SK-N-SH (cell line): ENCODE results near the gene TRAF2. TPM values are rescaled to one million over a fixed set of nuclear protein-coding genes. Genes with fewer than 3 reads are reported as not detected.

Experiments used
- CTCF ChIA-PET: fragments of 300-600, 350-600 bp; formaldehyde crosslinking; extraction: SDS; loops from one replicate; lab custom pipeline; 2021; lab: Yijun Ruan, JAX
- POLR2A ChIA-PET: fragments of 350-600 bp; sonication (Branson Sonifier 250); formaldehyde crosslinking; extraction: SDS; loops from one replicate; lab custom pipeline; 2020; ENCODE audit warnings: antibody characterized with exemption, inconsistent platforms; lab: Yijun Ruan, JAX
- DNase-seq: peaks from one replicate; pipeline ENCODE4 v3.0.0; 2012
- H2AFZ ChIP-seq: fragments of 200-600 bp; sonication (generic); 2 replicates; pipeline ENCODE4 v1.8.1; 2016; ENCODE audit warnings: antibody characterized with exemption, mild to moderate bottlenecking, low read depth
- H3F3A ChIP-seq: fragments of 200-600 bp; sonication (generic); replicated peaks from 2 replicates; pipeline ENCODE3; 2016; ENCODE audit warnings: antibody characterized with exemption, mild to moderate bottlenecking; ENCODE audit not compliant: insufficient read depth
- H3K27ac ChIP-seq, 2 experiments: fragments of 200-500 bp in 1 of 2; fragments of 200-600 bp in 1 of 2; sonication (Bioruptor generic) in 1 of 2; sonication (generic), shearing (Covaris generic) in 1 of 2; 2 replicates each; pipeline versions ENCODE4 v1.5.1 to v1.6.1; 2014 to 2016; ENCODE audit warnings: low read depth in 2 of 2, inconsistent platforms in 1 of 2, low read length in 1 of 2, mild to moderate bottlenecking in 1 of 2, mixed read lengths in 1 of 2
- H3K27me3 ChIP-seq: fragments of 200-600 bp; sonication (generic), shearing (Covaris generic); 2 replicates; pipeline ENCODE4 v1.6.1; 2016; ENCODE audit warnings: mixed run types; ENCODE audit not compliant: insufficient read depth
- H3K36me3 ChIP-seq, 2 experiments: fragments of 200-500 bp in 1 of 2; fragments of 200-600 bp in 1 of 2; sonication (Bioruptor generic) in 1 of 2; sonication (generic) in 1 of 2; replicated peaks in 1 of 2; 2 replicates each; pipeline versions ENCODE3 to v1.5.1; 2014 to 2016; ENCODE audit warnings: low read length in 1 of 2, mild to moderate bottlenecking in 1 of 2; ENCODE audit not compliant: insufficient read depth in 2 of 2, control insufficient read depth in 1 of 2
- H3K4me1 ChIP-seq, 2 experiments: fragments of 200-500 bp in 1 of 2; fragments of 200-600 bp in 1 of 2; sonication (Bioruptor generic) in 1 of 2; sonication (generic), shearing (Covaris generic) in 1 of 2; 2 replicates each; pipeline versions ENCODE4 v1.5.1 to v1.6.1; 2014 to 2016; ENCODE audit warnings: low read depth in 1 of 2, low read length in 1 of 2, mixed run types in 1 of 2; ENCODE audit not compliant: insufficient read depth in 2 of 2, control insufficient read depth in 1 of 2
- H3K4me2 ChIP-seq: fragments of 200-600 bp; sonication (generic), shearing (Covaris generic); 2 replicates; pipeline ENCODE4 v1.6.1; 2017; ENCODE audit warnings: mixed run types
- H3K4me3 ChIP-seq, 2 experiments: fragments of 200-500 bp in 1 of 2; fragments of 200-600 bp in 1 of 2; sonication (Bioruptor generic) in 1 of 2; sonication (generic), shearing (Covaris generic) in 1 of 2; 2 replicates each; pipeline versions ENCODE4 v1.5.1 to v1.8.1; 2014 to 2016; ENCODE audit warnings: low read depth in 2 of 2, inconsistent platforms in 1 of 2, low read length in 1 of 2, mild to moderate bottlenecking in 1 of 2, mixed read lengths in 1 of 2, moderate library complexity in 1 of 2
- H3K79me2 ChIP-seq: fragments of 200-600 bp; sonication (generic); 2 replicates; pipeline ENCODE4 v1.8.1; 2017; ENCODE audit warnings: mild to moderate bottlenecking; ENCODE audit not compliant: insufficient read depth
- H3K9ac ChIP-seq: fragments of 200-600 bp; sonication (generic); 2 replicates; pipeline ENCODE4 v1.6.1; 2017; ENCODE audit warnings: mixed run types
- H3K9me2 ChIP-seq: fragments of 200-600 bp; sonication (generic); 2 replicates; pipeline ENCODE4 v1.6.1; 2017; ENCODE audit warnings: mixed run types
- H3K9me3 ChIP-seq: fragments of 200-600 bp; sonication (generic); 2 replicates; pipeline ENCODE4 v1.6.1; 2017; ENCODE audit warnings: mixed run types, mild to moderate bottlenecking, moderate library complexity
- H4K20me1 ChIP-seq: fragments of 200-600 bp; sonication (generic); 2 replicates; pipeline ENCODE4 v1.6.1; 2017; ENCODE audit warnings: mild to moderate bottlenecking, mixed run types; ENCODE audit not compliant: insufficient read depth
- EZH2phosphoT487 ChIP-seq: fragments of 200-600 bp; sonication (generic); IDR thresholded peaks from 2 replicates; pipeline ENCODE4 v1.6.1; 2017; ENCODE audit warnings: low read depth, mixed run types, mild to moderate bottlenecking, antibody characterized with exemption, moderate library complexity, borderline replicate concordance
- FOXJ3 ChIP-seq: sonication (generic); formaldehyde crosslinking; IDR thresholded peaks from 2 replicates; pipeline ENCODE4 v1.5.1; 2020; ENCODE audit warnings: mild to moderate bottlenecking, missing genetic modification reagents
- FOXM1 ChIP-seq: IDR thresholded peaks from 2 replicates; pipeline ENCODE4 v1.4.0; 2012; ENCODE audit warnings: low read depth, mild to moderate bottlenecking
- GATA2 ChIP-seq: sonication (generic); formaldehyde crosslinking; IDR thresholded peaks from 2 replicates; pipeline ENCODE4 v1.5.0; 2020; ENCODE audit warnings: mild to moderate bottlenecking, missing genetic modification reagents
- MXI1 ChIP-seq: IDR thresholded peaks from 2 replicates; pipeline ENCODE4 v1.6.1; 2012; ENCODE audit warnings: mild to moderate bottlenecking, low read depth, low read length, improper control_type of control experiment
- POLR2AphosphoS5 ChIP-seq: IDR thresholded peaks from 2 replicates; pipeline ENCODE4 v1.6.1; 2012; ENCODE audit warnings: low read depth, low read length
- SIN3A ChIP-seq: IDR thresholded peaks from 2 replicates; pipeline ENCODE4 v1.6.1; 2012; ENCODE audit warnings: low read depth, mild to moderate bottlenecking, low read length, moderate library complexity, borderline replicate concordance
- WGBS: methylation state at CpG from one replicate; pipeline ENCODE4 v1.1.6; 2017; ENCODE audit warnings: low lambda C conversion rate; 5-methylcytosine and 5-hydroxymethylcytosine counted together
- polyA plus RNA-seq, 3 experiments: library from polyadenylated mRNA; depleted of rRNA; stranded (reverse); fragments of >200 nt; gene quantifications; 2 replicates each; pipeline ENCODE4 v1.2.3, GENCODE V29; 2012
- TF ChIP-seq, protein P1 (sequence below): fragments of 150-350 bp; IDR thresholded peaks from 2 replicates; pipeline ENCODE4 v1.6.1; 2016; ENCODE audit warnings: mild to moderate bottlenecking, low read depth, low read length
- TF ChIP-seq, protein P2 (sequence below): IDR thresholded peaks from 2 replicates; pipeline ENCODE4 v1.6.1; 2012; ENCODE audit warnings: mild to moderate bottlenecking, low read depth, low read length, moderate library complexity
- TF ChIP-seq, protein P3 (sequence below): IDR thresholded peaks from 2 replicates; pipeline ENCODE4 v1.4.0; 2012; ENCODE audit warnings: low read depth, borderline replicate concordance

TRAF2 gene
- polyA plus RNA-seq, 1 of the 3 experiments (the other 2 are of a cell fraction), result 15.4 TPM

DNA sequence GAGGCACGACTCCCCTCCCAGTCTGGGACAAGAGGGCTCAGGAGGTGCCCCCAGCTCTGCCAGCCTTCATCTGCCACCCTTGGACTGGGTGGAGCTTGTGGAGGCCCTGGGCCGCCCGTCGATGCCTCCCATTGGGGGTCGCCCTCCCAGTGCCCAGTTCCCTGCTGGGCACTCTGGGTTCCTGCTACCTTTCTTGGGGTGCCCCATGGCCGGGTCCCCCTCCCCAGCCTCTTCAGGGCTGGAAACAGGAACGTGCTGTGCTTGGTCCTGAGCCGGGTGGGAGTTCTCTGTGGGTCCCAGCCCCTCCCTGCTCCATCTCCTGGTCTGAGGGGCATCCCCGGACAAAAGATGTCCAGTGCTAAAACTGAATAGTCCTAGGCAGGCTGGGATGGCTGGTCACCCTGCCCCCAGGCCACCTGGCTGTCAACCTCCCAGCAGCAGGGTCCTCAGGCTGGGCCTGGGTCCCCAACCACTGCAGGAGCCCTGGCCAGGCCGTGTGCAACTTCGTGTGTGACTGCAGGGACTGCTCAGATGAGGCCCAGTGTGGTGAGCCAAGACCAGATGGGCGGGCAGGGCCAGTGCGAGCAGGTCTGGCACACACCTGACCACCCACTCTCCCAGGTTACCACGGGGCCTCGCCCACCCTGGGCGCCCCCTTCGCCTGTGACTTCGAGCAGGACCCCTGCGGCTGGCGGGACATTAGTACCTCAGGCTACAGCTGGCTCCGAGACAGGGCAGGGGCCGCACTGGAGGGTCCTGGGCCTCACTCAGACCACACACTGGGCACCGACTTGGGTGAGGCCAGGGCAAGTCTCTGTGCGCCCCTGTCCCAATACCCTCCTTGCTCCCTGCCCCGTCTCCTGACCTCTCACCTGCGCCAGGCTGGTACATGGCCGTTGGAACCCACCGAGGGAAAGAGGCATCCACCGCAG lies 33.4 kb upstream of the TRAF2 start:
- TF ChIP-seq FOXJ3 (CRISPR knock-in tag), result no peak
- H3K27me3 ChIP-seq, result no peaks in the 10 kb centered on the region

DNA sequence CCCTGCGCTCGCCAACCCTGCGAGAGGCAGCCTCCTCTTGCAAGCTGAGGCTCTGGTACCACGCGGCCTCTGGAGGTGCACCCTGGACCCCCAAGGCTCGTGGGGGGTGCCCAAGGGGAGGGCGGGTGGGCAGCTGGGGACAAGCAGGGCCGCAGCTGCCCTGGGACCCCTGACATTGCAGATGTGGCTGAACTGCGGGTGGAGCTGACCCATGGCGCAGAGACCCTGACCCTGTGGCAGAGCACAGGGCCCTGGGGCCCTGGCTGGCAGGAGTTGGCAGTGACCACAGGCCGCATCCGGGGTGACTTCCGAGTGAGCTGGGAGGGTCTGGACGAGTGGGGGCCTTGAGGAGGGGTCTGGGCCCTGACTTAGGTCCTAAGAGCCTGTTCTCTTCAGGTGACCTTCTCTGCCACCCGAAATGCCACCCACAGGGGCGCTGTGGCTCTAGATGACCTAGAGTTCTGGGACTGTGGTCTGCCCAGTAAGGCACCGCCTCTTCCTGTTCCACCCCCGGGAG lies 32.7 kb upstream of the TRAF2 start:
- ChIA-PET CTCF (interaction anchor here (2.2 kb wide), 1 partner anchor 11 kb away, joined by 9 read pairs; the partner anchor contains the start of gene AJM1), POLR2A (no interaction called here)
- Histone ChIP-seq H3K9me3 (no peaks in the 10 kb centered on the region), H3K9ac (no peak overlapping the region), H2AFZ (no peak overlapping the region), H3K9me2 (no peaks in the 10 kb centered on the region), H3K79me2 (peaks cover 15% of the 10 kb centered on the region; the same call in 1 of the 2 replicates), H4K20me1 (no peaks in the 10 kb centered on the region; the same call in 1 of the 2 replicates), H3K27ac (no peak overlapping the region; a peak in 1 of 4 replicates), H3K27me3 (no peaks in the 10 kb centered on the region), H3F3A (no peaks in the 10 kb centered on the region), H3K4me2 (no peak overlapping the region), H3K4me3 (no peak overlapping the region), H3K36me3 (peaks cover 0 to 11% of the 10 kb centered on the region in 2 experiments), H3K4me1 (peaks cover 4 to 14% of the 10 kb centered on the region in 2 experiments; a peak in 2 of 4 replicates)
- WGBS, result 90% methylated on average over 10 of the region's 18 CpGs
- TF ChIP-seq GATA2 (CRISPR knock-in tag), result no peak
- TF ChIP-seq, protein P1, sequence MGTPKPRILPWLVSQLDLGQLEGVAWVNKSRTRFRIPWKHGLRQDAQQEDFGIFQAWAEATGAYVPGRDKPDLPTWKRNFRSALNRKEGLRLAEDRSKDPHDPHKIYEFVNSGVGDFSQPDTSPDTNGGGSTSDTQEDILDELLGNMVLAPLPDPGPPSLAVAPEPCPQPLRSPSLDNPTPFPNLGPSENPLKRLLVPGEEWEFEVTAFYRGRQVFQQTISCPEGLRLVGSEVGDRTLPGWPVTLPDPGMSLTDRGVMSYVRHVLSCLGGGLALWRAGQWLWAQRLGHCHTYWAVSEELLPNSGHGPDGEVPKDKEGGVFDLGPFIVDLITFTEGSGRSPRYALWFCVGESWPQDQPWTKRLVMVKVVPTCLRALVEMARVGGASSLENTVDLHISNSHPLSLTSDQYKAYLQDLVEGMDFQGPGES, result no peak
- no peak for TF ChIP-seq MXI1
- TF ChIP-seq, protein P2, sequence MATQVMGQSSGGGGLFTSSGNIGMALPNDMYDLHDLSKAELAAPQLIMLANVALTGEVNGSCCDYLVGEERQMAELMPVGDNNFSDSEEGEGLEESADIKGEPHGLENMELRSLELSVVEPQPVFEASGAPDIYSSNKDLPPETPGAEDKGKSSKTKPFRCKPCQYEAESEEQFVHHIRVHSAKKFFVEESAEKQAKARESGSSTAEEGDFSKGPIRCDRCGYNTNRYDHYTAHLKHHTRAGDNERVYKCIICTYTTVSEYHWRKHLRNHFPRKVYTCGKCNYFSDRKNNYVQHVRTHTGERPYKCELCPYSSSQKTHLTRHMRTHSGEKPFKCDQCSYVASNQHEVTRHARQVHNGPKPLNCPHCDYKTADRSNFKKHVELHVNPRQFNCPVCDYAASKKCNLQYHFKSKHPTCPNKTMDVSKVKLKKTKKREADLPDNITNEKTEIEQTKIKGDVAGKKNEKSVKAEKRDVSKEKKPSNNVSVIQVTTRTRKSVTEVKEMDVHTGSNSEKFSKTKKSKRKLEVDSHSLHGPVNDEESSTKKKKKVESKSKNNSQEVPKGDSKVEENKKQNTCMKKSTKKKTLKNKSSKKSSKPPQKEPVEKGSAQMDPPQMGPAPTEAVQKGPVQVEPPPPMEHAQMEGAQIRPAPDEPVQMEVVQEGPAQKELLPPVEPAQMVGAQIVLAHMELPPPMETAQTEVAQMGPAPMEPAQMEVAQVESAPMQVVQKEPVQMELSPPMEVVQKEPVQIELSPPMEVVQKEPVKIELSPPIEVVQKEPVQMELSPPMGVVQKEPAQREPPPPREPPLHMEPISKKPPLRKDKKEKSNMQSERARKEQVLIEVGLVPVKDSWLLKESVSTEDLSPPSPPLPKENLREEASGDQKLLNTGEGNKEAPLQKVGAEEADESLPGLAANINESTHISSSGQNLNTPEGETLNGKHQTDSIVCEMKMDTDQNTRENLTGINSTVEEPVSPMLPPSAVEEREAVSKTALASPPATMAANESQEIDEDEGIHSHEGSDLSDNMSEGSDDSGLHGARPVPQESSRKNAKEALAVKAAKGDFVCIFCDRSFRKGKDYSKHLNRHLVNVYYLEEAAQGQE, result no peak
- TF ChIP-seq EZH2phosphoT487, result no peak
- no peak for TF ChIP-seq FOXM1
- TF ChIP-seq, protein P3, sequence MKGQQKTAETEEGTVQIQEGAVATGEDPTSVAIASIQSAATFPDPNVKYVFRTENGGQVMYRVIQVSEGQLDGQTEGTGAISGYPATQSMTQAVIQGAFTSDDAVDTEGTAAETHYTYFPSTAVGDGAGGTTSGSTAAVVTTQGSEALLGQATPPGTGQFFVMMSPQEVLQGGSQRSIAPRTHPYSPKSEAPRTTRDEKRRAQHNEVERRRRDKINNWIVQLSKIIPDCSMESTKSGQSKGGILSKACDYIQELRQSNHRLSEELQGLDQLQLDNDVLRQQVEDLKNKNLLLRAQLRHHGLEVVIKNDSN, result no peak
- no peak for TF ChIP-seq POLR2AphosphoS5
- no peak for TF ChIP-seq SIN3A
- DNase-seq, result no peak

More for the DNA sequence above, 33.4 kb upstream of the TRAF2 start:
- Histone ChIP-seq H3F3A (no peaks in the 10 kb centered on the region), H3K36me3 (peaks cover 0 to 8% of the 10 kb centered on the region in 2 experiments), H3K4me1 (peaks cover 4 to 13% of the 10 kb centered on the region in 2 experiments; a peak in 2 of 4 replicates), H2AFZ (no peak overlapping the region), H3K27ac (no peak overlapping the region; a peak in 1 of 4 replicates), H3K79me2 (peaks cover 16% of the 10 kb centered on the region; the same call in 1 of the 2 replicates), H3K4me3 (no peak overlapping the region), H3K4me2 (no peak overlapping the region), H4K20me1 (no peaks in the 10 kb centered on the region; the same call in 1 of the 2 replicates), H3K9ac (no peak overlapping the region), H3K9me2 (no peaks in the 10 kb centered on the region), H3K9me3 (no peaks in the 10 kb centered on the region)
- DNase-seq, result no peak
- POLR2A ChIA-PET, result no interaction called here
- CTCF ChIA-PET, result interaction anchor here (1.2 to 2.2 kb wide), 2 partner anchors 10 to 176 kb away, joined by 3 to 9 read pairs; partner anchors contain the start of gene AJM1
- WGBS, result 91% methylated on average over 10 of the region's 29 CpGs
